GM06990 (cell line): ENCODE measurements around the gene ITGB6.

Source experiments
- DNase-seq: peaks from one replicate; pipeline ENCODE4 v3.0.0-alpha.2; 2011; ENCODE audit not compliant: insufficient read length; ENCODE audit errors: extremely low read depth
- H3K27me3 ChIP-seq: replicated peaks from 2 replicates; pipeline ENCODE4 v1.6.0; 2011; ENCODE audit warnings: low read length; ENCODE audit not compliant: control insufficient read depth, insufficient read depth
- H3K36me3 ChIP-seq: 2 replicates; pipeline ENCODE4 v1.5.1; 2011; ENCODE audit warnings: low read length; ENCODE audit not compliant: control insufficient read depth, insufficient read depth
- H3K4me3 ChIP-seq: replicated peaks from 2 replicates; pipeline ENCODE4 v1.5.1; 2011; ENCODE audit warnings: low read depth, mild to moderate bottlenecking, control low read depth, low read length
- TF ChIP-seq, protein P1 (sequence below): IDR thresholded peaks from 2 replicates; pipeline ENCODE4 v1.5.1; 2011; ENCODE audit warnings: low read length, control low read depth, mild to moderate bottlenecking, inconsistent platforms; ENCODE audit not compliant: insufficient read depth, poor library complexity, severe bottlenecking

Gene ITGB6

DNA sequence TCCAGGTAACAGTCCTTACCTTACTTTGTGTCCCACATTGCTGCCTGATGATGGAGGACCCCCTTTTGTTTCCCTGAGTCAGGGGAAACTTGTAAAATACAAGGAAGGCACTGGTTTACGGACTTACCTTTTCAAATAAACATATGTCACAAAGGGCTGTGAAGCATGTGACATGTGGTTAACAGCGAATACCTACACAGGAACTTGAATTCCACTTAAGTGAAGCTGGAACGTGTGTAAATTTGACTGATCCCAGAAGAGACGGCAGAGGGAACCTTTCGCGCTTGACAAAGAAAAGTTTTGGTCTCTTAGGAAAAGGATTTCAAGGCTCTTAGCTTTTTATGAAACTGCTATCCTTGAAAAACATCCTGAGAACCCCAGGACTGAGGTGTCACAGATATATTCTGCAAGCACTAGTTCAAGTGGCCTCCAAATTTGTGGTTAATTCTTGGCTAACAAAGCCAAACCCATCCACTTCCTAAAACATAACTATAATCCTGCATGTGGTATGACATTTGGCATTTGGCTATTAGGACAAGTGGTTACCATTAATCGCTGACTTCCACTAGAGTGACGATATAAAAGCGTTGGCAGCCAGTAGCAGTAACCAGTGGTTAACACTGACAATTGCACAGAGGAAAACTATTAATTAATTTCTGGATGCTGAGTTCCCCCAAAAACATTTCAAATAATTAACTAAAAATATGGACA is 55.6 kb downstream of the ITGB6 start:
- TF ChIP-seq, protein P1, sequence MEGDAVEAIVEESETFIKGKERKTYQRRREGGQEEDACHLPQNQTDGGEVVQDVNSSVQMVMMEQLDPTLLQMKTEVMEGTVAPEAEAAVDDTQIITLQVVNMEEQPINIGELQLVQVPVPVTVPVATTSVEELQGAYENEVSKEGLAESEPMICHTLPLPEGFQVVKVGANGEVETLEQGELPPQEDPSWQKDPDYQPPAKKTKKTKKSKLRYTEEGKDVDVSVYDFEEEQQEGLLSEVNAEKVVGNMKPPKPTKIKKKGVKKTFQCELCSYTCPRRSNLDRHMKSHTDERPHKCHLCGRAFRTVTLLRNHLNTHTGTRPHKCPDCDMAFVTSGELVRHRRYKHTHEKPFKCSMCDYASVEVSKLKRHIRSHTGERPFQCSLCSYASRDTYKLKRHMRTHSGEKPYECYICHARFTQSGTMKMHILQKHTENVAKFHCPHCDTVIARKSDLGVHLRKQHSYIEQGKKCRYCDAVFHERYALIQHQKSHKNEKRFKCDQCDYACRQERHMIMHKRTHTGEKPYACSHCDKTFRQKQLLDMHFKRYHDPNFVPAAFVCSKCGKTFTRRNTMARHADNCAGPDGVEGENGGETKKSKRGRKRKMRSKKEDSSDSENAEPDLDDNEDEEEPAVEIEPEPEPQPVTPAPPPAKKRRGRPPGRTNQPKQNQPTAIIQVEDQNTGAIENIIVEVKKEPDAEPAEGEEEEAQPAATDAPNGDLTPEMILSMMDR: no peak
- DNase-seq: no peak
- Histone ChIP-seq H3K36me3 (no peaks in the 10 kb centered on the region), H3K4me3 (no peak overlapping the region), H3K27me3 (no peaks in the 10 kb centered on the region; the same call in 1 of the 2 replicates)

DNA sequence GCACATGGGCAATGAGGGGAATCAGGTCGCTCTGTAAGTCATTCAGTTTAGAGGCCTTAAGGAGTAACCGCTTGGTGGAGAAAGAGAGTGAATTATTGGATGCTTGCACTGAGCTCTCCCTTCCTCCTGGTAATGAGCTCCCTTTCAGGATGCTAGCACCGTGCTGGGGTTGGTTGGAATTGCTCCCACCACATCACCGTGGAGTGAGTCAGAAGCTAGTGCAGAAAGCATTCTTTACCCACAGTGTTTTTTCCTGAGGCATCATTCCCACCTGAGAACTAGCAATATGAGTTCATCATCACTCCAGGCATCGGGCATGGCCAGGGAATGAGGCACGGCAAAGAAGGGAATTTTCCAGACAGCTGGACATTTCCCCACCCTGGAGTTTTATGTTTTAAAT is 57.6 kb downstream of the ITGB6 start:
- H3K27me3 ChIP-seq: no peaks in the 10 kb centered on the region; the same call in 1 of the 2 replicates
- TF ChIP-seq, protein P1: no peak
- no peak overlapping the region for H3K4me3 ChIP-seq
- no peak for DNase-seq
- H3K36me3 ChIP-seq: no peaks in the 10 kb centered on the region

DNA sequence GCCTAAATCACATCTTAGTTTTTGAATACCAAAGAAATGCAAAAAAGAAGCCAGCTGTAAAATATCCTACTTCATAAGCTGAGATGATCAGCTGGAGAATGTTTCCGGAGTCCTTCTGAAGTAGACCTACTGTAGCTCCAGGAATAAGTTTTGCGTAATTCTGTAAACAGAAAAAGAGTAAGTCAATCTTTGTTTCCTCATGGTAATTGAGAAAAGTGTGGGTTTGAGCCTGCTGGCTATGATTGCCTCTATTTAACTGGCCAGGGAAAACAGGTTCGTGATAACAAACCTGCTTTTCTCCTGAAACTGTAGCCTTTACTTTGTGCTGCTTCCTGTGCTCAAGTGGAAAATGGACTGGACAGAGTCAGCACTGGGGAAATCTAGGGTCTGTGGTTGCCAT is 58.2 kb downstream of the ITGB6 start:
- DNase-seq: no peak
- TF ChIP-seq, protein P1: no peak
- Histone ChIP-seq H3K4me3 (no peak overlapping the region), H3K27me3 (no peaks in the 10 kb centered on the region; the same call in 1 of the 2 replicates), H3K36me3 (no peaks in the 10 kb centered on the region)

DNA sequence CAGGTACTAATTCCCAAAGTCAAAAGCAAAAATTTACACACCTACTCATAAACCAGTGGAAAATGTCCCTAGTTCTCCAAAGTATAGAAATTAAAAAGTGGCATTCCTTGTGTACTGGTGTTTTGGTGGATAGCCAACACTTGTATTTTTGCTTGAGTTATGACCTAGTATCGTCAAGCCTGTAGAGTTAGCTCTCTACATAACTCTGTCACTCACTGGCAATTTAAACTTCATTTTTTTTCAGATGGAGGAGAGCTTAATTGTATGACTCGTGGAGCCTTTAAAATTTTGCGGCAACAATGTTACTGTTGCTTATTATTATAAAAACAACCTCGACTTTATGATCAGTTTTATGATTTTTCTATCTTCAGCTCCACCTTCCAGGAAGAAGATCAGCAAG is 58.7 kb downstream of the ITGB6 start:
- no peak overlapping the region for H3K4me3 ChIP-seq
- H3K27me3 ChIP-seq: no peaks in the 10 kb centered on the region; the same call in 1 of the 2 replicates
- no peaks in the 10 kb centered on the region for H3K36me3 ChIP-seq
- DNase-seq: no peak
- TF ChIP-seq, protein P1: no peak

DNA sequence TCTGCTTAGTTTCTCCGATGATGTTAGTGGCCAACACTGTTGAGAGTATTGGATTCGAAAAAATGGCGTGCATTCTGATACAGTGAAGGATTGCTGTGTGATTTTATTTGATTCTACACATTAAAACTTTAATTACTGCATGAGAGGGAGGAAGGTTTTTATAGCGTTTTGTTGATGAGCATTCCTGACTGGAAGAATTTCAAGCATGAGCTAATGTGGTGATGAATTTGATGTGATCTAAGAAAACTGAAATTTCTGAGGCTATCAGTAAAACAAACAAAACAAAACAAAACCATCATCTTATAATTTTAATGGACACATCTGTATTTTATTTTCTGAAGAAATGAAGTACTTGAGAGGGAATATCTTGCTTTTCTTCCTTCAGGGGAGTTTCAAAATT is 59.6 kb downstream of the ITGB6 start:
- Histone ChIP-seq H3K36me3 (no peaks in the 10 kb centered on the region), H3K27me3 (no peaks in the 10 kb centered on the region; the same call in 1 of the 2 replicates), H3K4me3 (no peak overlapping the region)
- no peak for DNase-seq
- TF ChIP-seq, protein P1: no peak
